HuH-7.5 (cell line): ENCODE data around the gene AGBL4.
"Not testable (repeated sequence)": the region's sequence is repeated elsewhere in the genome, so short reads cannot be mapped to it uniquely, and the experiment has no call there.

Experiments used
- DNase-seq: peaks from one replicate; pipeline ENCODE4 v3.0.0; 2011; ENCODE audit warnings: low spot score

Gene AGBL4

DNA sequence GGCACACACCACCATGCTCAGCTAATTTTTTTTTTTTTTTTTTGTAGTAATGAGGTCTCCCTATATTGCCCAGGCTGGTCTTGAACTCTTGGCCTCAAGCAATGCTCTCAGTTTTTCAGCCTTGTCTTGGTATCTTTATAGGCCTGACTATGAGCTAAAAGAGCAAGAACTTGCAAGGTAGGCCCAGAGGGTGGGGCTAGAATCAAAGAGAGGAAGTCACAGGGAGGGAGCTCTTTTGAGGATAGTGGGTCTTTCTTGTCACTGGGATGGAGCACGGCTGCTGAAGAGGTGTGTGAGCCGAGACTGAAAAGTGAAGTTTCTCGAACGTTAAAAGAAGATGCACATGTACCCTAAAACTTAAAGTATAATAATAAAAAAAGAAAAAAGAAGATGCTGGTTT, 987.1 kb downstream of the AGBL4 start:
- no peak for DNase-seq

DNA sequence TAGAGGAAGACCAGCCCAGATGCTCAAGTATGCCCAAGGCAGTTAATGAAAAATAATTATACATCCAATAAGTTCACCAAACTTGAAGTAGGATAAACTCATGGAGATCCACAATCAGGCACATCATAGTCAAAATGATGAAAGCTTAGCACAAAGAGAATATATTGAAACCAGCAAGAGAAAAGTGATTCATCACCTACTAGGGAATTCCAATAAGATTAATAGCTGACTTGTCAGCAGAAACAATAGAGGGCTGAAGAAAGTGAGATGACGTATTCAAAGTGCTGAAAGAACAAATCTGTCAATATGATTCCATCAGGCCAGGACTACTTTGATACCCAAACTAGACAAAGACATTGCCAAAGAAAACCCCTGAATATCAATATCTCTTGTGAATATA, 995.4 kb downstream of the AGBL4 start:
- no peak for DNase-seq

DNA sequence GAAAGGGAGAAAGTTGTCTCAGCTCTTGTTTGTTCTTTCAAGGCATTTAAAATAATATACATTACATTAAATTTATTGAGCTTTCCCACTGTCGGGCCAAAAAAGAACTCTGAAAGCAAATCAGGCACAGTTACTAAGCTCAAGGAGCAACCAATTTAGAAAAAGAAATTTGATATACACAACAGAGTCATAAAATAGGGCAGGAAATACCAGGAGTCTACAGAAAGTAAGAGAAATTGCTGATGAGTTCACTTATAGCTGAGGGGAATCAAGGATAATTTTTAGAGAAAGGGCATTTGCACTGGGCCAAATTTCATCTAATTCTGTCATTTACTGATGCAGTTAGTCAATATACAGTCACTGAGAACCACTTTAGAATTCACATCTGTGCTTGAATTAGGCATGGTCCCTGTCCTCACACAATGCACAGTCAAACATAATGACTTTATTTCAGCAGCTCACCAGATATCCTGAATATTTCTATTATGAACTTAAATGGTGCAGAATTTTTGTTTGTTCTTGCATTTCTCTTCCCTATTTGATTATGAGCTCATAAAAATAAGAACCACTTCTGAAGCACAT, 997.4 kb downstream of the AGBL4 start:
- DNase-seq: no peak

DNA sequence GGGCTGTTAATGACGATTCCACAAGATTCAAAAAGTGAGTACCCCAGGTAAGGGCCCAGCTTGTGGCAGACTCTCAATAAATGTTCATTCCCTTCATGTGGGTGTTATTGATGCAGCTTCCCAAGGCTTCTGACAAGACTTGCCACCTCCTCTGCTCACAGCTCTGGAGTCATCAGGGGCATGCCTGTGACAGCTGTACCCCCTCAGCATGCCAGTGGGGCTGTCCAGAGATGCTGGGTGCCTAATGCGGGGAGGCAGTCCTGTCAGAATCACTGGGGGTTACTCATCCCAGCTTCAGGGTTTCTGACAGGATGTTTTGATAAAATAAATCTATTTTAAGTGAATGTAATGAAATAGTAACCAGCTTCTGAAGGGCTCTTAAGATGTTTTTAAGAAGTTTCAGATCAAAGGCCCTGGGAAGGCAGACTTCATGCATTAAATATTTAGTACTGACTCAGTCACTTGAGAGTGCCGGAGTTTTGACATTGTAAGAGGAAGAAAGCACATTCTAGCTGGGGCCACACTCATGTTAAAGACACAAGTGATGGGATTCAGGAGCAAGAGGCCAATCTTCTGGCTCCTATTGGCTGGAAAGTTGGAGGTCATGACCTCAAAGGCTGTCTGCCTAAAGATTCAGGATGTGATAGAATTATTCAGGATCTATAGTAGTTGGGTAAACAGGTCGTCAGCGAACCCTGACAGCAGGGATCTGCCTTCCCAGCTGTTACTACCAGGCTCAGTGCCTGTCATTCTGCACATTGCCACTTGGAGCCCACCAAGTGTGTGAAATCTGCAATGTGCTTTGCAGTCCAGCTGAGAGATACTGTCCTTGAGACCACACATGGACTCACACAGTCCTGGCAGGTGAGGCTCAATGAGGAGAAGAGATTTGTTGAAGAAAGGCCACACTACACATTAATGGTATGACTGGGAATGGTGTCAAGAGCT, 1007.5 kb downstream of the AGBL4 start:
- DNase-seq: no peak

DNA sequence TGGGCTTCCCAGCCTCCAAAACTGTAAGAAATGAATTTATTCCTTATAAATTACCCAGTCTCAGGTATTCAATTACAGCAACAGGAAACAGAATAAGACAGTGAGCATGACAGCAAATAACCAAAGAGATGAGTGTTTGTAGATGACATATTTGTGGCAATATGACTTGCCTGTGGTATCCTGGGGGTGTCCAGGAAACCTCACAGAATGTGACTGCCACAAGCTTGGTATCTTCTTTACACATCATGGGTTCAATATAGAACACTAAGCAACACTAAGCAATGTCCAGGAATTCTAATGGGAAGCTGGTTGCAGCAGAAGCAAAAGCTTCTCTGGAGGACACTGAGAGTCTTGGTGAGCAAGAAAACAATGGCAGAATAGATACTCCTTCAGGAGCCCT, 1010.7 kb downstream of the AGBL4 start:
- no peak for DNase-seq

DNA sequence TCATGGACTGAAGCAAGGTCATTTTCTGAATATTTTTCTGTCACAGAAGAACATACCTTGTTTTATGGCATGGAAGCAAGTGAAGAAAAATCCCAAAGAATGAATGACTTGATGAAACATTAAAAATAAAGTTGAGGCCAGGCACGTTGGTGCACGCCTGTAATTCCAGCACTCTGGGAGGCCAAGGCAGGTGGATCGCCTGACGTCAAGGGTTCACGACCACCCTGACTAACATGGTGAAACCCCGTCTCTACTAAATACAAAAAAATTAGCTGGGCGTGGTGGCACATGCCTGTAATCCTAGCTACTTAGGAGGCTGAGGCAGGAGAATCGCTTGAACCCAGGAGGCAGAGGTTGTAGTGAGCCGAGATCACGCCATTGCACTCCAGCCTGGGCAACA, 1020.8 kb downstream of the AGBL4 start:
- not testable (repeated sequence) for DNase-seq

DNA sequence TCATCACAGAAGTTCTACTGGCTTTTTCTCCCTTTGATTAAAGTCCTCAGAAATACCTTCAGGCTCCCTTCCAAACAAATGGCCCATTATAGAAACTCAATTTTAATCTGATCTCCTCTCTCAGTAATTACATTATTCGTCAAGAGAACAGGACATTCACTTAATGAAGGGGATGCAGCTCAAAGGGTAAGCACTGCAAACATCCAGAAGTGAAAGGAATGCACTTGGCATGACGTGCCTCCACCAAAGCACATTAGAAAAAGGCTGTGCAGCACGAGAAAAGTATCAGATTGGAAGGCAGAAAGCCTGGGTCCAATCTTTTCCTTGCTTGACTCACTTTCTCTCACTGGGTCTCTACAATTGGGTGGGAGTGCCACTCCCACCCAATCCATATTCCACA, 1024.4 kb downstream of the AGBL4 start:
- no peak for DNase-seq

DNA sequence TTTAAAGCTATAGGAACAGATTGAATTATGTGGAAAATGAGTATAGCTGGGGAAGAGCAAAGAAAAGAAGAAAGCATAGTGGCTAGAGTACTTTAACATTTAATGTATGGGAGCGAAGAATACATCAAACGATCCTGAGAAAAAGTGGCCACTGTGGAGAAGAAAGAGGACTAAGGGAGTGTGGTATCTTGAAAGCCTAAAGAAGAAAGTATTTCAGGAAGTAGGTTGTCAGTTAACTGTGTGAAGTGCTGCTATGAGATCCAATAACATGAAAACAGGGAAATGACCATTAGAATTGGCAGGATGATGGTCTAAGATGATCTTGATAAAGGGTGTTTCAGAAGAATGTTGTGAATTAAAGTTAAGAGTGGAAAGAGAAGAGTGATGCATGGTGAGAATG, 1027.4 kb downstream of the AGBL4 start:
- DNase-seq: no peak

DNA sequence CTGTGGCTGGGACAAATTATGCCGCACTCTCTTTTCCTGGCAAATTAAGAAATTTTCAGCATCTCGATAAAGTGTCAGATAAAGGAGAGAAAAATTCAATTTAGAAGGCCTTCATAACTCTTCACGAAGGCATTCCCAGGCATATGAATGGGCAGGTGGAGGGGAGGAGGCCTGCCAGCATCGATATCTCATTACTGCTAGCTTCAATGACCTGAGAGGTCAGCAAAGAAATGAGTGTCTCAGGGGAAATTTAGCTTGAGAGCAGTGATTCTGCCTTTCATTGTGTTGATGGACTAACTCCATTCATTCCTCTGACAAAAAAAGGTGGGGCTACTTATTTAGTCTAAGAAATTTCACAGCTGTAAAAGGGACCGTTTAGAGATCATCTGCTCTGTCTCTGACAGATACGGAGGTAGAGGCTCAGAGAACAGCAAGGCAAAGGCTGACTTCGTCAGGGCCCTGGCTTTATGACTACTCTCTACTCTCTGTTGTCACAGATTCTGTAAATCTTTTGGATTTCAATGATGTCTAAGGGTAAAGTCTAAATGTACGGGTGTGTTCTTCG, 1035.0 kb downstream of the AGBL4 start:
- DNase-seq: no peak

DNA sequence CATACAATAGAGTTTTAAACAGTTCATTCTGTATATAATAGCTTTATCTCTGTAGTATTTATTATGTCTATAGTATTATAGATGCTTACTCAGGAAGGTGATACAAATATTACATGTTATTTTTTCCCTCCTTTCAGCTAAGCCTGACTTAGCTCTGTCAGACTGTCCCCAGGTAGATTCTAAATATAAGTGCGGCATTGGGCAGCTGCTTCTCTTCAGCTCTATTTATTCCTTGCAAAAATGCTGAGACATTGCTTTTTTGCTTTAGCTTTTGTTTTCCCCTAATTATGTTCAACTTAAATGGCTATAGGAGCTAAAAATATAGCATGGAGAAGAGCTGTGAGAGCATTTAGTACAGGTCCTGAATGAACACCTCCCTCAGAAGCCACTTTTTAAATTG, 1043.8 kb downstream of the AGBL4 start:
- DNase-seq: no peak

DNA sequence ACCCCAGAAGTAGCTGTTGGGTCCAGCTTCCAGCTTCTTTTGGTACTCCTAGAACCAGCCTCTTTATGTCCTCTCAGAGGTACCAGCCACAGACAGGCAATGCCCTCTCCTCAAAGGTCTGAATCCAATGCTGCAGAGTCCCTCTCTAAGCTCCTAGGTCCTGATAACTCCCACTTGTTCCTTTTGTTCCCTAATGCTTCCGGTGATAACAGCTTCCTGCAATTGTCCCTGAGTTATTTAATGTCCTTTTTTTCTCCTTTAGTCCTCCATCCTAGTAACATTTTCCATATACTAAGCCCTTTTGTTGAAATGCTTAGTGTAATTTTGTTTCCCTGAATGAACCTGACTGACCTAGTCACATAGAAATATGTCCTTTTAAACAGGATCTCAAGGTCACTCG, 1045.3 kb downstream of the AGBL4 start:
- DNase-seq: no peak

DNA sequence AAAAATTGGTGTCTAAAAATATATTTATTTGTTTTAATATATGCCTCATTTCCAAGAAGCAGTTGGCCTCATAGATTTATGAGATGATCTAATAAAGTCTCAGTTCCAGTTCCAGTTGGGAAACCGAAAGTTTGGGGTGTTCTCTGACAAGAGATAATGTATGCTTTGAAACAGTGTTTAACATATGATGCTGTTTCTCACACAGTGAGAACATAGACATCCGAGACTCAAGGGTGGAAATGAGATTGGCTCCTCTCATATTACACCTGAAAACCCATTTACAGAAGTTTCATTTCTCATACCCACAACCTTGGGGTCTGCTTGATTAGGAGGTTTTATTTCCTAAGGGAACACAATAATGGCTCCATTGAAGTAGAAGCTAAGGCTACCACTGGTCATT, 1046.5 kb downstream of the AGBL4 start:
- no peak for DNase-seq

DNA sequence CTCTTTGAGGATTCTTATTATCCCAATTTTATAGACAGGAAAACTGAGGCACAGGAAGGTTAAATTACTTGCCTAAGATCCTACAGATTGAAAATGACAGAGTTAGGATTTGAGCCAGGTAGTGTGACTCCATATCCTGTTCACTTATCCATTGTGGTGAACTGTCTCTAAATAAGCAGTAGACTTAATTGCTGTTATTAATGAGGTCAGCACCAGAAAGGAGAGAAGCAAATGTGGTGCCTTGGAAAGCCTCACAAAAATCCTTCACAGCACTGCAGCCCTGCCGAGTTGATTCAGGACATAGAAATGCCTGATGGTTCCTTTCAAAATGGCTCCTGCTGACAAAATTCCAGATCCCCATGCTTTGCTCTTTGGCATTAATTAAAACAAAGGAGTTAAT, 1053.8 kb downstream of the AGBL4 start:
- DNase-seq: no peak

DNA sequence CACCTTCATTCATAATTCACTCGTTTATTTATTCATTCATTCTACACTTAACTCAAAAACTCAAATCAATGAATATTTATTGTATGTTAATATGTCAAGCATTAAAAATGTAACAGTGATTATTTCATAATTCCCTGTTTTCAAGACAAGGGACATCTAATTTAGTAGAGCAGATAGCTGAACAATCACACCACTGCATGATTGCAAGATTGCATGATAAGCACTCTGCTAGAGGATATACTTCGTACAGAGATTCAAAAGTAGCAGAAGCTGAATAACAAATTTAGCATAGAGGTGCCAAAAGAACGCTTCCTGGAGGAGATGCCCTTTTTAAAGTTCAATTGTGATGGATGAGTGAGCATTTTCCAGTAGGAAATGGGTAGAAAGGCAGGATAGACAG, 1056.4 kb downstream of the AGBL4 start:
- DNase-seq: no peak

DNA sequence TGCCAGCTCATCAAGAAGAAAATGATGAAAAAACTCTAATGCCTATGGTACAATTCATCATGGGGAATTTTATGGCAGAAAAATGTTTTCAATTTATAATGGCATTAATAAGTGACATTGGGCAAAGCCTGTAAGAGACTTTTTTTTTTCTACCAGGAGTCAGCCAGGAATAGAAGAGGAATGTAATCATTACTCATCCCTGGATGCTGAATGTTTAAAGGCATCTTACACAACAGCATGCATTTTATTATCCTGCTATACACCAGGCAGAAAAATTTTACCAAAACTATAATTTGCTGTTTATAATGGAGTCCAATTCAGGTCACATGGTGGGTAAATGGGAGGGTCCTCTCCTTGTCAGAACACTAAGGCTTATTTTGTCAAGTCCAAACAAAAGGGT, 1057.2 kb downstream of the AGBL4 start:
- DNase-seq: no peak

DNA sequence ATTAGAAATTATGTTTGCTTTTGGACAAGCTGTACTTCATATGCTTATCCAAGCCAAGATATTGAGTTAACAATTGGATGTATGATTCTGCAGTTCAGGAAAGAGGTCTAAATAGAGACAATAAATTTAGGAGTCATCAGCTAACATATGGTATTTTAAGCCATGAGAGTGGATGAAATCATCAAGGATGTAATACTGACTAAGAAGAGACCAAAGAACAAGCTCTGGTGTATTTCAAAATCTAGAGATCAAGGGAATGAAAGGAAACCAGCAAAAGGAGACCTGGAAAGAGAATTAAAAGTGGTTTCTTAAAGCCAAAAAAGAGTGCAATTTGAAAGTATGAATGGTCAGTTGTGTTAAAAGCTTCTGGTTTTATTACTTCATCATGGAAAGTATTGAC, 1063.4 kb downstream of the AGBL4 start:
- no peak for DNase-seq

DNA sequence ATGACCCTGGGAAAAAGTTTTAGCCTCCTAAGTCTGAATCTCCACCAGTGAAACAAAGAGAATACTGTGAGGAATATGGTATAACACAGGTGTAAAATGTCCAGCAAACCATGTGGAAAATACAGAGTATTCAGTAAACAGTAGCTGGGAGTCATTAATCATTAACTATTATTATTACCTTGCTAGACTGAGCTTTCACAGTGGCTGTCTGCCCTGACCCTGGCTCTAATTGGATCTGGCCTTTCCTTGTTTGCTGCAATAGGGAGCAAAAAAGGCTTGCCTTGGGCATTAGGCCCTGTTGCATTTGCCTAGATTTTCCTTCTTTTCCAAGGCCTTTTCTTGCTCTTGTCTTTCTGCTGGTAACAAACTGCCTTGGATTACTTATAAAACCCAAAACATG, 1068.0 kb downstream of the AGBL4 start:
- DNase-seq: no peak

DNA sequence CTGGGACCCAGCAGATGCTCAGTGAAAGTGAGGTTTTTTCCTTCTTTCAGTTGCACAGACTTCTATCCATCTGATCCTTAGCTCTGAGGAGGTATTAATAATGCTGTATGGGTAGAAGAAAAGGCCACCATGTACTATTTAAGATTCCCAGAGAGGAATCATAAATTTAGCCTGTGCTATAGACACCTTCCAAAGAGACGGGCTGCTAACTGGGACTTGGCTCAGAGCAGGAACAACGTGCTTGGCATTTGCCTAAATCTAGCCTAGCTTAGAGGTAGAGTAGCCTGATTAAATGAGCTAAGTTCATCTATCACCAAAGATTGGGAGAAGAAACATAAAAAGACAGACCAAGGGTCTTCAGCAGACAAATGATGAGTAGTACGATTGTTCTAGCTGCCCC, 1070.1 kb downstream of the AGBL4 start:
- DNase-seq: no peak

DNA sequence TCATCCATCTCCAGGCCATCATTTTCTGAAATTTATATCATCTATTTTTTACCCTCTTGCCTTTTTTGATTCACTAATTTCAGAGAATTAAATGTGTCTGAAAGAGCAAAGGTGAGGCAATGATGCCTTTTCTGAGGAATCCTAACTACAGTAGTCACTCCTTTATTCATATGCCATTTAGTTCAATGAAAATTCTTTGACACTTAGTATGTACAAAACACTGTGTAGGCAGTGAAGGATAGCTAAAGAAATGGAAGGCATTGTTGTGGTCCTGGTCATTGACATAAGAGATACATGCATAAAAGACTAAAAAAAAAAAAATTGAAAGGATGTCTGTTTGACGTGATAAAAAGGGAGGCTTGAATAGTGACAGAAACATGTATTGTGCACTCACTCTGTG, 1075.2 kb downstream of the AGBL4 start:
- DNase-seq: no peak

DNA sequence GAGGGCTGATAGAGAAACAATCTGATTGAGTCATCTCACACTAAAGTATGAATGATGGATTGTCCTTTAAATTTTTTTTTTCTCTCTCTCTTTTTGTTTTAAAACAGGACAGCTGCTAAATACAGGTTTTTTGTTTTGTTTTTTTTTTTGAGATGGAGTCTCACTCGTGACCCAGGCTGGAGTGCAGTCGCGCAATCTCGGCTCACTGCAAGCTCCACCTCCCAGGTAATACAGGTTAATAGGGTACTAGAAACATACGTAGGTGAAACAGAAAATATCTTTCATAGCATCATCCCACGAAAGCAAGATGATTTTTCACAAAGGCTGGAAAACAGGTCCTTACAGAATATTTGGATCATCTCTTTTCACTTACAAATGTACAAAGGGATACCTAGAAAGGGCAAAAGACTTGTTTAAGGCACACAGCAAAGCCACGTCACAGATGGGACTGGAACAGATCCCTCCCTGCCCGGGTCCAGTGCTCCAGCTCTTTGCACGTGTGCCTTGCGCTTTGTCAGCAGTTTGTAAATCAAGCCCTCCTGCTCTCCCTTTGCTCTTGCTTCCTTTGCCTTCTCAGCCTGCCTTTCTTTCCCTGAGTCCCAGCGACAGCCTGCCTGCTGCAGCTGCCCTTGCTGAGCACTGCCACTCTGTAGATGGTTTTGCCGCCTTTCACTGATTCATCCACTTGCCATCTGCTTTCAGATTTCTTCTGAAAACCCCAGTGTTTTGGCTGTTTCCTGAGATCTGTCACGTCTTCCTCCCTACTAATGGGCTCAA, 1075.8 kb downstream of the AGBL4 start:
- no peak for DNase-seq

DNA sequence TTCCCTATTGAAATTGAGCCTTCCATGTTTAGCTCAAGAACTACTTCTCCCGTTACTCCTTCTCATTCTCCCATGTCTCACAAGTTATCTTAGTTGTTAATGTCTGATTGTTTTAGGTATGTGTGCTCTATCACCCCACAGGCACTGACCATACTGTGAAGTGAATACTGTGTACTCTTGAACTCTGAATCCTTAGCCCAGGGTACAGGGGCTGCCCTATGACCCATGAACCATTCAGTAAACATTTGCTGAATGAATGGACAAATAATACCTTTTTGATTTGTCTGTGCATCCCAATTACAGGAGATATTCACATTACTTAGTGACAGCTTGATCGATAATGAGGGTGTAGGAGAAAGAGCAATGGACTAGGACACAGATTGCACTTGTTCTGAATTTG, 1077.7 kb downstream of the AGBL4 start:
- DNase-seq: no peak

DNA sequence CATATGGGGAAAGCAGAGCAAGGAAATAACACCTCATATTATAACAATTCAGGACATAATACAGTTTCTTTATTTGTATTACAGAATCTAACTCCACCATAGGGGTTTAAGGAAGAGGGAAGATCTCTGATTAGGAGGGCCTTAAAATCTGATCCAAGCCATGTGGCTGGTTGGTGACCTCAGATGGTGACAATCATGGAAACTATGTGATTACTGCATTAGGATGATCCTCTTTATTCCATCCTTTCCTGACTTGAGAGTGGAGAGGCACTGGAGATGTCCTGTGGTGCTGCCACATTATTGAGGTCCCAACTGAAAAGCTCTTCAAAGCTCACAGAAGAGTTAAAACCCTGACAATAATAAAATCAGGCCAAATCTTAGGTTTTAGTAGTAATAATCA, 1078.9 kb downstream of the AGBL4 start:
- no peak for DNase-seq

DNA sequence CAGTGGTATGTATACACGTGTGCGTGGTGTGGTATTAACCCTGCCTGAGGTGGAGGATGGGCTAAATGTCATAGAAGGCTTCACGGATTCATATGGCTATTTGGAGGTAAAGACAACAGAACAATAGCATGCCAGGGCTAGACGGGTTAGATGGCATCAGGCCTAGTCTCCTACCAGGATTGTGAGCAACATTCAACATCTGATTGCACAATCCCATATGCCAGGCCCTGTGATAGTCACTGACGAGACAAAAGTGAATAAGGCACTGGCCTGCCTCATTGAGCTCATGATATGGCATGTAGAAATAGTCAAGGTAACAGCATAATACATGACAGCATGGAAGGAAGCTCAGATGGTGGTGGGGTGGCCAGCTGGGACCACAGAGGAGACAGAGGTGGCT, 1079.9 kb downstream of the AGBL4 start:
- no peak for DNase-seq
